Measurements from ENCODE around the gene KCMF1. TPM values are rescaled to one million over a fixed set of nuclear protein-coding genes. Genes with fewer than 3 reads are reported as not detected.

Gene KCMF1
- total RNA-seq, 2 donors from 2014 or later, result 7.9 to 30.4 TPM

GRCh38 chr2:85049236-85049635, 78.3 kb downstream of the KCMF1 start:
- ATAC-seq (no peak), DNase-seq (no peak)
- Histone ChIP-seq H3K4me1 (no peaks in the 10 kb centered on the region), H3K9me3 (no peaks in the 10 kb centered on the region), H3K27ac (no peak overlapping the region), H3K4me3 (no peak overlapping the region), H3K27me3 (no peaks in the 10 kb centered on the region), H3K36me3 (replicated peaks in 1 of 2; ENCODE audit: insufficient read depth in 1 of 2, low read depth in 2 of 2) (peaks cover 10 to 28% of the 10 kb centered on the region in 2 donors)
- intact Hi-C loops (cut with DNase I), result no loop called here
- TF ChIP-seq POLR2A (IDR thresholded peaks at IDR 0.05) (no peak), CTCF (IDR thresholded peaks at IDR 0.05) (no peak)
- 84 to 85% methylated on average over 10 of the region's 10 CpGs for WGBS, 2 donors

GRCh38 chr2:85053802-85054201, 82.8 kb downstream of the KCMF1 start:
- Histone ChIP-seq H3K4me1 (peaks cover 5% of the 10 kb centered on the region), H3K9me3 (no peaks in the 10 kb centered on the region), H3K36me3 (replicated peaks in 1 of 2; ENCODE audit: insufficient read depth in 1 of 2, low read depth in 2 of 2) (peaks cover 10 to 15% of the 10 kb centered on the region in 2 donors), H3K4me3 (no peak overlapping the region), H3K27ac (no peak overlapping the region), H3K27me3 (no peaks in the 10 kb centered on the region)
- intact Hi-C loops (cut with DNase I), result no loop called here
- ATAC-seq (no peak), DNase-seq (no peak)
- TF ChIP-seq CTCF (IDR thresholded peaks at IDR 0.05) (no peak), POLR2A (IDR thresholded peaks at IDR 0.05) (no peak)
- 79 to 83% methylated on average over 6 of the region's 6 CpGs for WGBS, 2 donors

GRCh38 chr2:85057226-85057962, 86.4 kb downstream of the KCMF1 start:
- peaks cover 0 to 4% of the 10 kb centered on the region in 2 donors for H3K36me3 ChIP-seq (replicated peaks in 1 of 2; ENCODE audit: insufficient read depth in 1 of 2, low read depth in 2 of 2)
- intact Hi-C loops (cut with DNase I), result no loop called here
- ATAC-seq (no peak), DNase-seq (no peak)
- H3K4me3 ChIP-seq, result no peak overlapping the region
- no peaks in the 10 kb centered on the region for H3K9me3 ChIP-seq
- TF ChIP-seq CTCF (IDR thresholded peaks at IDR 0.05), result no peak
- peaks cover 7% of the 10 kb centered on the region for H3K4me1 ChIP-seq
- no peaks in the 10 kb centered on the region for H3K27me3 ChIP-seq
- WGBS, 2 donors, result 71 to 77% methylated on average over 15 of the region's 15 CpGs
- no peak overlapping the region for H3K27ac ChIP-seq

- no peak overlapping the region for H3K4me3 ChIP-seq
- WGBS, 2 donors, result 13 to 41% methylated on average over 2 of the region's 2 CpGs
- peaks cover 11% of the 10 kb centered on the region for H3K4me1 ChIP-seq
- no peaks in the 10 kb centered on the region for H3K9me3 ChIP-seq
- intact Hi-C loops (cut with DNase I), result no loop called here
- H3K27ac ChIP-seq, result no peak overlapping the region
- ATAC-seq (no peak), DNase-seq (no peak)
- H3K27me3 ChIP-seq, result no peaks in the 10 kb centered on the region
- TF ChIP-seq CTCF (IDR thresholded peaks at IDR 0.05), result no peak
- TF ChIP-seq POLR2A (IDR thresholded peaks at IDR 0.05), result no peak
- H3K36me3 ChIP-seq (replicated peaks in 1 of 2; ENCODE audit: insufficient read depth in 1 of 2, low read depth in 2 of 2), result no peaks in the 10 kb centered on the region
Observed at GRCh38 chr2:85061896-85062295, 90.9 kb downstream of the KCMF1 start.

GRCh38 chr2:85062565-85062964, 91.6 kb downstream of the KCMF1 start:
- DNase-seq (no peak), ATAC-seq (no peak)
- Histone ChIP-seq H3K27ac (no peak overlapping the region), H3K27me3 (no peaks in the 10 kb centered on the region), H3K4me3 (no peak overlapping the region), H3K4me1 (peaks cover 15% of the 10 kb centered on the region), H3K9me3 (no peaks in the 10 kb centered on the region), H3K36me3 (replicated peaks in 1 of 2; ENCODE audit: insufficient read depth in 1 of 2, low read depth in 2 of 2) (no peaks in the 10 kb centered on the region)
- WGBS, 2 donors, result 69 to 72% methylated on average over 6 of the region's 6 CpGs
- intact Hi-C loops (cut with DNase I), result no loop called here
- no peak for TF ChIP-seq POLR2A (IDR thresholded peaks at IDR 0.05)
- no peak for TF ChIP-seq CTCF (IDR thresholded peaks at IDR 0.05)
